GM21381 (cell line): Measurements from ENCODE around the gene TLN1.
A peak's percentile ranks its signal among the peaks of the same experiment; 100 is the strongest.

Source experiments
- ATAC-seq: cut with Tn5 transposase; IDR thresholded peaks from one replicate; pipeline ENCODE4 v1.9.1; 2021; ENCODE audit warnings: mild to moderate bottlenecking, moderate library complexity; ENCODE audit not compliant: unreplicated experiment

TLN1 gene

DNA sequence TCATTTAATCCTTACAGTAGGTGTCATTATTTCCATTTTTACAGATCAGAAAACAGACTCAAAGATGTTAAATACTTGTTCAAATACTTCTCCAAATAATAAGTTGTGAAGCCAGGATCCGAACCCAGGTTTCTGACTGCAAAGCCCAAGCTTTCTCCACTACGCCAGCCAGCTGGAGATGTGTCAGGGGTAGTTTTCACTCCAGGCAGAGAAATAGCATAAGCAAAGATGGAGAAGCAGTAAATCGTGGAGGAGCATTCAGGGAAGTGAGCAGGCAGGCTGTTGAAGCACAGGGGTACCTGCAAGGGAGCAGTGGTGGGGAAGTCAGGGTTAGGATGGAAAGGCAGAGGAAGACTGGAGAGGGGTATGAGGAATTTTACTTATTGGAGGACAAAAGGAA, 2.9 kb downstream of the TLN1 start:
- no peak for ATAC-seq

DNA sequence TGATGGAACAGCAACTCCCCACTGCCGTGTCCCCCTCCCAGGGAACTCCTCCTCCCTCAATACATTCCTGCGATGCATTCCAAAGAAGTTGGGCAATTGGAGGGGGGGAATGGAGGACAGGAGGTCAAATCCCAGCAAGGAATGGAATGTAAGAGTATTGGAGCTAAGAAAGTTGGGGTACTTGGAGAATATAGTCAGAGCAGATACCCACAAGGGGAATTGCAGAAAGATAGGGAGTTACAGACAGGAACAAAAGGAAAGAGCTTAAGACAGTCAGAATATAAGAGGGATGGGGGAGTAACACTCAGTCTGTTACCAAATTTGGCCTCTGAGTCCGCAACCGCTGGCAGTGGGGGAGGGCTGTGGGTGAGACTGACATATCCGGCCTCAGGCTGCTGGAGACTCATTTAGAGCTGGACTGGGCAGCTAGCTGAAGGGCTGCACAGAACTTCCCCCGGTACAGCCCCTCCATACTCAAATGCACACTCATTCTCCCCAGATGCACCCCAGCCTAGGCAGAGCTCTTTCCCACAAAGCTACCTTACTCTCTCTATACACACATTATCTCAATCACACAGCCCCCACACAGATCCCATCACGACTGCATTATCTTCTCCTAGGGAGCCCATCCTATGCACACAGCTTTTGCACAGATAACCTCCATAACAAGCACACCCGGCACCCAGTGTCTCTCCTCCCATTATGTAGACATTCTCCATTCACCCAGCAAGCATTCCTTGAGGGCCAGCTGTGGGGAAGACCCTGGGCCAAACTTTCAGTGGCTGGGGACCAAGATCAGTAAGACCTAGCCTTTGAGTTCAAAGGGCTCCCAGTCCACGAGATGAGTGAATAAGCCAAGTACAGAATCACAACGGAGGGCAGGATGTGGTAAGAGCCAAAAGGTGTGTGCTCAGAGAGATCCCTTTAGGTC, 3.7 kb downstream of the TLN1 start:
- no peak for ATAC-seq

DNA sequence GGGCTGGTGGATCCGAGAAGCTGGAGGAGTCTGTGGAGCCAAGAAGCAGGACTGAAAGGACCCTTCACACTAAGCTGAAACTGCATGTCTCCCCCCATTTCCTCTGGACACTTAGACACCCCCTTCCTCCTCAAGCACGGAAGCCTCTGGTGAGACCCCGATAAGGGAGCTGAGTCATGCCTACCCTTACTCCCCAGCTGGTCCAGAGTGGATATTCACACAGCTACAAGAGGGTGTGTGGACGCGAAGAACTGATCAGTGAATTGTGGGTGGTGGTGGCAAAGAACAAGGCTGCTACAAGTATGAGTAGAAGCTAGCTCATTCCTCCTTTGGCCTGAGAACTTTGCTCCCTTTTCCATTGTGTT, 4.3 kb downstream of the TLN1 start:
- no peak for ATAC-seq

DNA sequence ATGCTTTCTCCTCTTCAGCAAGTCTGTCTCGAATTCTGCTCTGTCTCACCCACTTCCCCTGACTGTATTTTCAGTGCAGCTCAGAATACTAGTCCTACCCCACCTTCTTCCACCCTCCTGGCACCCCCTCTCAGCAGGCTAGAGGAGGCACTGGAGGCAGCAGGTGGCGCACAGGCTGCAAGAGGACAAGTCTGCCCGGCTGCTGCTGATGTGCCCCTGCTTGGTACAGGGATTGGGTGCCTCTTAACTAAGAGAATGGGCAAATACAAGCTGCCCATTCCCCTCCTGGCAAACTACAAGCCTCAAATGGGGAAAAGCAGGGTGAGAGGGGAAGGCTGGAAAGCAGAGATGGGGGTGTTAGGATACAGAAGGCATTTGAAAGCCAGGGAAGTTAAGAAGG, 5.1 kb downstream of the TLN1 start:
- ATAC-seq, result no peak

DNA sequence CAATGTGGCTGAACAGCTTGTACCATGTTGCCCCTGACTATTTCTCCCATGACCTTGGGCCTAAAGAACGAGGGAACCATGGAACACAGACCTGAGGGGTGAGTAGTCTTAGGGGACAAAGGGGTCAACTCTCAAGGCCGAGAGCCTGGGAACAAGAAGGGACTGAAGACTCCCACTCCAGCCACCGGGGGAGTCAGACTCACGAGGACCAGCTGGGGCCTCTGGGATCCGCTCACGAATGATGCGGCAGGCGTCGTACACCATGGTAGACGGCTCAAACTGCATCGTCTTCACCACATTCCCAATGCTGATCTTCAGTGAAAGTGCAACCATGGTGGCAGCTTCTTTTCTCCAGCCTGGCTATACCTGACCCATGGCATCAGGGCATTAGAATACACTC, 6.6 kb downstream of the TLN1 start:
- no peak for ATAC-seq

DNA sequence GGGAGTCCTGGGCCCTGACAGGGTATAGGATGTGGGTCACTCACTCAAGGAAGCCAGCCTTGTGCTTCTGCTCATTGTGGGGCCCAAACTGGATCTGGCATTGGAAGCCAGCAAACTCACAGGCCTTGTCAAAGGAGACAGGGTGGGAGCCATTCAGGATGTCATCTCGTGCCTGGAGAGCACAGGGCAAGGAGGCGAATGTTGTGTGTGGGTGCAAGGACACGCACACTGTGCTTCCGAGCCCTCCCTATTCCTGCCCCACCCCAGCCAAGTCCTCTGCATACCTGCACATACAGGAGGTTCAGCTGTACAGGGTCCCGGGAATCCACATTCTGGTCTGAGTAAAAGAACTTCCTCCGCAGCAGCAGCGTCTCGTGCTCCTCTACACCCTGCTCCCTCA, 8.1 kb downstream of the TLN1 start:
- ATAC-seq, result no peak

DNA sequence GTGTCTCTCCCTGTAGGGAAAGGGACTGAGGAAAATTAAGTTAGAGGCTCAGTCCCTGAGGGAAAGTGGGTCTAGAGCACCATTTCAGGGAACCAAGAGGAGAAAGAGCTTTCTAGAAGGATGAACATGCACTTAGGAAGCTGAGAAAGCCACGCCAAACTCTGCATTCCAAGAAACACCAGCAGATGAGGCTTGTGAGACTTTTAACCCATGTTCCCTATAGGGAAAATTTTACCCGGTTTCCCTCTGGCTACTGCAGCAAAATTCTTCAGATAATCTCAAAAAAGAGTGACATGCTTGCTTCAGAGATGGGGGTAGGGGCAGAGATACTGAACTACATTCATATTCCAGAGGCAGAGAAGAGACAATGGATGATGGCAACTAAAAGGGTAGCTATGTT, 8.6 kb downstream of the TLN1 start:
- no peak for ATAC-seq

DNA sequence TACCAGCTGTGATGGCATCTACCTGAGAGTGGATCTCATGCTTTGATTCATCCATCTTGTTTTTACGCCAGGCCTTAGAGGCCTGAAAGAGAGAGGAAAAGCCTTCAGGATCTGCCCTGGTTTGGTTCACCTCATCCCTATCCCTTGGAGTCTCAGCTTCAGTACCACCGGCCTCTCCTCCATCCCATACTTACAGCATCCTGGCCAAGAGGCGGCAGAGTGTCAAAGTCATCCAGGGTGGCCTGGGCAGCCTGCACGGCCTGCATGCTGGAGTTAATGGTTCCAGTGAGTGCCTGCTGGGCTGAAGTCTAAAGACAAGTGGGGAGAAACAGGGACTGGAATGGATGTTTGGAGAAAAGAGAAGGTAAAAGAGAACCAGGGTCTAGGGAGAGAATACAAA, 12.4 kb downstream of the TLN1 start:
- ATAC-seq, result no peak

DNA sequence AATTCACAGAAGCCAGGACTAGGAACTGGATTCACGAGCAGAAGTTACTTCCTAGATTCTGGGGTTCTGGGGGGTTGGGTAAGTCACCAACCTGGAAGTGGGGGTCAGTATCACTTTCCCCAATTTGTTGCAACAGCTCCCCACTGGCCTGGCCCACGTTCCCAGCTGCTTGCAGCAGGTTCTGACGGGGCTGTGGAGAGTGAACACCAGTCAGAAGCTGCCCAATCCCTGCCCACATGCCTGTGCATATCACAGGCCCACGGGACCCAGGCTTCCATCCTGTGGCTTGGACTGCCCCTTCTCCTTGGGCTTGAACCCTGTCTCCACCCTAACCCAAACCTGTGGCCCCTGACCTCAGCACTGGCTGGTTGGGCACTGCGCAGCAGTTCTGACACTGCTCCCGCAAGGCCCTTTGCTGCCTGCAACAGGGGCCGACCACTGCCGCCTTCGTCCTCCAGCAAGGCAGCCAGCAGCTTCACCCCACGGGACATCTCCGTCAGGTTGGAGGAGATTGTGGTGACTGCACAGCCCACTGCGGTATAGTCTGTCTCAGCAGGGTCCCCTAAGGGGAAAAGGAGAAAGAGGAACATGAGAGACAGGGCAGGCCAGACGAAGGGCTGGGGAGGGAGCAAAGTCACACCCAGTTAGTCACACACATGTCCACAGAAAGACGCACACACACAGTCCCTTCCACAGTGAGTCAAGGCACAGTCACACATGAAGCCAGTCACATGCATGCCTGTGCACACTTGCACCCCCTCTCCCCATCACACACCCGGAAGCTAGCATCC, 13.1 kb downstream of the TLN1 start:
- ATAC-seq, result no peak

DNA sequence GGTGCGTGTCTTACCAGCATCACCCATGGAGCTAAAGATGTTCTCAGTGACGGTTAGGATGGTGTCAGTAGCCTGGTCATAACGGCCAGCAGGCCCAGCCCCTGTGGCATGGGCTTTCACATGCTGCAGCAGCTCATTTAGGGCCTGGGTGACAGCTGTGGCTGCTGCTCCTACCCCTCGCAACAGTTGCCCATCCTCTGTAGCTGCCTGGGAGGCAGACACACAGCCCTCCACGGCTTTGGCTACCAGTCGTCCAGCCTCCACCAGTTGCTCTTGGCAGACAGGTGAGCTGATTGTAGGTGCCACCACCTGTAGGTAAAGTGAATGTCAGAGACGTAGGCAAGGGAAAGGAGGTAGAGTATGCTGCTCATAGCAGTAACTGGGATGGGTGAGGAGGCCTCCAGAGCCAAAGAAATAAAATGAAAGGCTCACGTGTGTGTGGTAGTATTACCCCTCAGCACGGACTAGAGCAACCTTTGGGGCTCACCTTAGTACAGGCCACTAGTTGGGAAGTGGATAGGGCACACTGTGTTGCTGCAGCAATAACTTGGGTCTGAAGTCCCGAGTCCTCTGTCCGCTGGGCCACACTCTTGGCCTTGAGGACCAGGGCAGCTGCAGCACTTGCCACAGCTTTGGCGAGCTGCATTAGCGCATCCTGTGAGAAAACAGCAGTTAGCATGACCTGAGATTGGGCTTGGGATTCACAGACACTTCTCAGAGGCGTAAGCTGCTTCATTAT, 14.7 kb downstream of the TLN1 start:
- ATAC-seq, result no peak

DNA sequence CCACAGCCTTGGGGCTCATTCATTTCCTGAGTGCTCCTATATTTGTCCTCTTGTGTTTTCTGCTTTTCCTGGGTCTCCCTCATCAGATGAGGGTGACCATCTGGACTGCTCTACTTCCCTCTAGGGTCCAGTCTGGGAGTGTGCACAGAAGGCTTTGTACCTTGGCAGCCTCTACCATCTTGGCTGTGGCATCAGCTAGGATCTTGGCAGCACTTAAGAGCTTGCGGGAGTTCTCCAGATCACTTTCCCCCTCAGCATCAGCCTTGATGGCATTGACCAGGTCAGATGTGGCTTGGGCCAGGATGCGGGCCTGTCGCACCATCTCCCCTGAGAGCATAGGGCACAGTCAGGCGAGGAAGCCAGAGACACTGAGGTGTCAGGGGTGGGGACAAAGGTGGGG, 15.8 kb downstream of the TLN1 start:
- ATAC-seq, result no peak

DNA sequence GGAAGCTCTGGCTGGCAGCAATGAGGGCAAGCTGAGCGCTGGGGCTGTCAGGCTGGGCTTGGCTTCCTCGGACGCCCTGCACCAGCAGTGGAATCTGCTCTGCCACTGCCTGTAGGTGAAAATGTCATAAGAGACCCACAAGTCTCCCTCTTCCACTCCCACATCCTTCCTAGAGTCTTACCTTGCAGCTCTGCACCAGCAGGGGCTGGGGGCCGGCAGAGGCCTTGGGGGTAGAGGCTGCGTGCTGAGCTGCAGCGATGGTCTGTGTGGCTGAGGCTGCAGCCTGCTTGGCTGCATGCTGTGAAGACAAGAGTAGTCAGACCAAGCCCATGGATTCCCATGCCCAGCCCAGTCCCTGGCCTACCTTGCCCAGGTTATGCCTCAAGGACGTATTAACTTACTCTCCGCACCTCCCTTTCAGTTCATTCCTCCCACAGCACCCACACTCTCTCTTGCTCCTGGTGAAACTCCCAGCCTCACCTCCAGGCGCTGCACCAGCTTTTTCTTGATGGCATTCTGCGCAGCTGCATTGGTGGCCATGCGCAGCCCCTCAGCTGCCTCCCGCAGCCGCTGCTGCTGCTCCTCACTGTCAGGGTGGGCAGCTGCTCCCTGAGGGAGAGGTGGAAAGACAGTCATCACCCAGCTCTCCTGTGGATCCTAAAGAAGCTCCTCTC, 17.3 kb downstream of the TLN1 start:
- ATAC-seq, result no peak

DNA sequence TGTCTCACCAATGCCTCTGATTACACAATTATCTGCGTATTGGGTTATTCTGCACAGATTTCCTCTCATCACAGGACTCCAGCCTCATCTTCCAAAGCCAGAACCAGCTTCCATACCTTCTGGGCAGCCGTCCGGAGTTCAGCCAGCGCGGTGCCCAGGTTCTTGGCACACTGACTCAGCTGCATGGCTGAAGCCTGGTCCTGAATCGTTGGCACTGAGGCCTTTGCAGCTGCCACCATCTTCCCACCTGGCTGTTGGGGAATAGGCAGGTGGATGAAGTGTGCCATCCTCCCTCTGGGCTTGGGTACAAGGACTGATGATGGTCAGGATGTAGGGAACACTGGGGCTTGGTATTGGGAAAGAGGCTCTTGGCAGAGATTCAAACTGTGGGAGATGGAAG, 17.9 kb downstream of the TLN1 start:
- no peak for ATAC-seq

DNA sequence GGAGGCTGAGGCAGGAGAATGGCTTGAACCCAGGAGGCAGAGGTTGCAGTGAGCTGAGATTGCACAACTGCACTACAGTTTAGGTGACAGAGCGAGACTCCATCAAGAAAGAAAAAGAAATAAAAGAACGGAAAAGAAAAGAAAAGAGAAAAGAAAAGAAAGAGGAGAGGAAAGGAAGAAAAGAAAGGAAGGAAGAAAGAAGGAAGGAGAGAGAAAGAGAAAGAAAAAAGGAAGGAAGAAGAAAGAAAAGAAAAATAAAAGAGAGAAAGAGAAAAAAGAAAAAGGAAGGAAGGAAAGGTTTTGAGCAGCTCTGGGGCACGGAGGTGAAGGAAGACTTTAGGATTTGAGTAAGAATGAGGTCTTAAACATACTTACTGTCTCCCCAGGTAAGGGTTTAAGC, 18.4 kb downstream of the TLN1 start:
- ATAC-seq, result no peak

DNA sequence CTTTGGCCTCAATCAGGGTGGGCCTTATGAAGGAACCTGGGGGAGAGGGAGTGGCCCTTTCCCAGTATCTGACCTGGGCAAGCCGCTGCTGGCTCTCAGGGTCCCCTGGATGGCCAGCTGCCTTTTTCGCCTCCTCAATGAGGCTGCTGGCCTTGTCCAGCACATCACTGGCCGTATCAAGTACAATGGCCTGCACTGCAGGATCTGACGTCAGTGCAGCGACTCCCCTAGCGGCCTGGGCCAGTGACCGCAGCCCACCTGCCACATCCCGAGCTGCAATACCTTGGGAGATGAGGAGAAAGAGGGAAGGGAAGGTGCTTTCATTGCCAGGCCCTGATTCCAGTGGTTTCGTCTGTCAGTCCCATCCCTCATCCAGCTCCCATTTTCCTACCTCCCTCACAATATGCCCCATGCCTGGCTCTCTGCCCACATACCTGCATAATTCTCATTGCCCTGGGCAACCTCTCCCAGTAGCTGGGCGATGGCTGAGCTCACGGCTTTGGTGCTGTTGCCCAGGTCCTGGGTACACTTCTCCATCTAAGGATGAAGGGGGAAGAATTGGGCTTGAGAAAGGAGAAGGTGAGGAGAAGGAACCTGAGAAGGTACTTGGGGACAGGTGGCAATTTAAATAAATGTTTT, 19.1 kb downstream of the TLN1 start:
- ATAC-seq, result no peak

DNA sequence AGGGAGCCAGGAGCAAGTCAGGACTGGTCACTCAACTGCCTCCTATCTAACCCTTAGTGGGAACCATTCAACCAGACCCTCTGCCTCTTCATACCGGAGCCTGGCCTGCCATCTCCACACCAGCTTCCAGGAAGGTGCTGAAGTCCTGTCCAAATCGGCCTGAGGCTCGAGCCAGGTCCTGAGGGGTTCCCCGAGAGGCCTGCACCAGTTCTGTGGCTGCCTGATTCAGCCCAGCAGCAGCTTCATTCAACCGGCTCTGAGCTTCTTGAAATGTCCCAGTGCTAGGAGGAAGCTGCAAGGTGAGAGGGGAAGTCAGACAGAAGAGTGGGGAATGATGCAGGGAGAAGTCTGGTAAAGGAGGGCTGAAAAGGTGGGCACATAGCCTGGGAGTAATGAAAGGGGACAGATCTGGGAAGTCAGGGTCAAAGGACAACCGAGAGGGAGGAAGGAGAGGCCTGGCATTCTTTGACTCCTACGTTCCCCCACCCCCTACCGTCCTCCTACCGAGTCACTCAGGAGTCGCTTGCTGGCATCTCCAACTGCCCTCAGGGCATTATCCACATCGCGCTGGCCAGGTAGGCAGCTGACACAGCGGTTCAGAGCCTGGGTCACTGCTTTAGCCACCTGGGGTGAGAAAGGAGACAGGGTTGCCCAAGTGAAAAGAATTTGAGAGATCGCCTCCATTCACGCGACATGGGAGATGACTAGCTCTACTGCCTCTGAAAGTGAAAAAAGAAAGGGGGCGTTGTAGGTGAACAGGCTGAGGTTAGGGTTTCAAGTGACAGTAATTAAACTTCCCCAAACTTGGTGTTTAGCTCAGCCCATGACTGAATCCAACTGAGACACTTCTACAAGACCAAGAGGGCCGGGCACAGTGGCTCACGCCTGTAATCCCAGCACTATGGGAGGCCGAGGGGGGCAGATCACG, 20.2 kb downstream of the TLN1 start:
- peak; percentile 66 for ATAC-seq

DNA sequence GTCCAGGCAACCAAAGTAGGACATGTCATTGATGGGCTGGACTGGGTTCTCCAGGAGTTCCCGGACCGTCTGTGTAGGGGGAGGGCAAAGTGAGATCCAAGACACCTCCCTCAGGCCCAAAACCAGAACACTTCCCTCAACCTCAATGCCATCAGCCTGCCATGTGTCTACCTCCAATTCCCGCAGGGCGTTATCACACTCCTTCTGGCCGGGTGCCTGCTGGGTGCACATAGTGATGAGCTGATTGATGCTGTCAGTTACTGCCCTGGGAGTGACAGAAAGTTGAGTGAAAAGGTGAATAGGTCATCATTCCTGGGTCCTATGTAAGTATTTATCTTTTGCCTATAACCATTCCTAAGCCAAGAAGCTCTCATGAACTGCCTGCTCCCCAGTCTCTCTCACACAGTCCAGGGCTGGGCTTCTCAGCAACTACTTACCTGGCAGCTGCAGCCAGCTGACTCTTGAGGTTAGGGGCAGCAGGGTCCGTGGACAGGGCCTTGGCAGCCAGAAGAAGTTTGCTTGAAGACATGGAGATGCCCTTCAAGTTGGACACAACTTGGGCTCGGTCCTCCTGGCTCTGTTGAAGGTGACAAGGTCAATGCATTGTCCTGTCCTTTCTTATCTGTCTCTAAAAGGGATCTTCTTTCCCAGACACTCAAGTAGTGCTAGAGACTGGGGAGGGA, 21.0 kb downstream of the TLN1 start:
- no peak for ATAC-seq

DNA sequence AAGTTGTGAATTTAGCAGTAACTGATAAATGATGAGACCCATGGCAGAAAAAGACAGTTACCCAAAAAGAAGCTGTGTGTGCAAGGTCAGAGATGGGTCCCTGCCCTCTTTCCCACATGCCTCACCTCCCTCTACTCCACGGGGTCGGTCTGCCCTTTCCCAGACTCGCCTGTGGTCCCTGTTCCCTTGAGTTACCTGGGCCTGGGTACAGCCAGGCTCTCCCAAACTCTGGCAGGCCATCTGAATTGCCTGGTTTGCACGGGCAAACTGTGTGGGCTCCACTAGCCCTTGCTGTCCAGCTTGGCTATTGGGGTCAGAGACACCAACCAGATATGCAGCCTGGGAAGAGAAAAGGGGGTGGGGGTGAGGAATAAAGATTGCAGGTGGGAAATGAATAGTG, 23.8 kb downstream of the TLN1 start:
- ATAC-seq, result no peak

DNA sequence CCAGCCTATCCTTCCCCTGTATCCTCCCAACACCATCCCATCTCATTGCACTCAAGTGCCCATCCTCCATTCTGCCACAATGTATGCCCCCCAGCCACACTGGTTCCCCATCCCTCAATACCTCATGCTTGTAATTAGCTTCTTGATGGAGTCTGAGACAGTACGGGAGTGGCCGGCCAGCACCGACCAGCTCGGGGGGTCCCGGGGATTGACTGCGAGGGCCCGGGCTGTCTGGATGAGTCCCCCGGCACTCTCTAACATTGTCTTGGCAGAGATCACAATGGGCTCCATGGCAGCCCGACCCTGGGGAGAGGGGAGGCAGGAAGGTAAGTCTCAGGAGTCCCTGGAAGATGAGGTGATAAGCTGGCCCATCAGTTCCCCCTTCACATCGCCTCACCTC, 25.0 kb downstream of the TLN1 start:
- ATAC-seq, result no peak
